ENCODE data around the gene PSKH1.

The PSKH1 gene

DNA sequence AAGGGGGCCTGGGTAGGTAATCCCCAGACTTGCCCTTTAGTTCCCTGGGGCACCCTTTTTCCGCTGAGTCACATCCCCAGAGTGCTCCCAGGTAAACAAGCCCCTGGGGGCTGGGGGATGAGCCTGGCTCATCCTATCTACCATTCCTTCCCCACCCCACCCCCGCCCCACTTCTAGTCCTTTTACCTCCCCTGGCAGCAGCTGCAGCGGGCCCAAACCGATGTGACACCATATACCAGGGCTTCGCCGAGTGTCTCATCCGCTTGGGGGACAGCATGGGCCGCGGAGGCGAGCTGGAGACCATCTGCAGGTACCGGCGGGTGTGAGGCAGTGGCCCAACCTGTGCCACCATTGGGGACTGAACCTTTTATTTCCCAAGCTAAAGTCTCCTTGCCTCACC lies 7.5 kb upstream of the PSKH1 start:
- no peaks in the 10 kb centered on the region for H3K79me2 ChIP-seq (ENCODE audit: control insufficient read depth, low read length)
- H3K4me1 ChIP-seq (ENCODE audit: control insufficient read depth, low read length), result no peaks in the 10 kb centered on the region
- no peak overlapping the region for H3K4me2 ChIP-seq (ENCODE audit: low read length)
- H3K9me3 ChIP-seq (ENCODE audit: control insufficient read depth, insufficient read depth, low read length), result no peaks in the 10 kb centered on the region
- H4K20me1 ChIP-seq (ENCODE audit: control insufficient read depth, insufficient read depth, low read depth, low read length), result no peaks in the 10 kb centered on the region
- H3K36me3 ChIP-seq (ENCODE audit: control insufficient read depth, low read length), result peaks cover 48% of the 10 kb centered on the region
- no peak overlapping the region for H3K4me3 ChIP-seq (ENCODE audit: low read length)
- TF ChIP-seq, protein P1, sequence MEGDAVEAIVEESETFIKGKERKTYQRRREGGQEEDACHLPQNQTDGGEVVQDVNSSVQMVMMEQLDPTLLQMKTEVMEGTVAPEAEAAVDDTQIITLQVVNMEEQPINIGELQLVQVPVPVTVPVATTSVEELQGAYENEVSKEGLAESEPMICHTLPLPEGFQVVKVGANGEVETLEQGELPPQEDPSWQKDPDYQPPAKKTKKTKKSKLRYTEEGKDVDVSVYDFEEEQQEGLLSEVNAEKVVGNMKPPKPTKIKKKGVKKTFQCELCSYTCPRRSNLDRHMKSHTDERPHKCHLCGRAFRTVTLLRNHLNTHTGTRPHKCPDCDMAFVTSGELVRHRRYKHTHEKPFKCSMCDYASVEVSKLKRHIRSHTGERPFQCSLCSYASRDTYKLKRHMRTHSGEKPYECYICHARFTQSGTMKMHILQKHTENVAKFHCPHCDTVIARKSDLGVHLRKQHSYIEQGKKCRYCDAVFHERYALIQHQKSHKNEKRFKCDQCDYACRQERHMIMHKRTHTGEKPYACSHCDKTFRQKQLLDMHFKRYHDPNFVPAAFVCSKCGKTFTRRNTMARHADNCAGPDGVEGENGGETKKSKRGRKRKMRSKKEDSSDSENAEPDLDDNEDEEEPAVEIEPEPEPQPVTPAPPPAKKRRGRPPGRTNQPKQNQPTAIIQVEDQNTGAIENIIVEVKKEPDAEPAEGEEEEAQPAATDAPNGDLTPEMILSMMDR (IDR thresholded peaks at IDR 0.05; ENCODE audit: low read depth, low read length, poor library complexity, severe bottlenecking), result no peak
- no peak for TF ChIP-seq EZH2phosphoT487 (IDR thresholded peaks at IDR 0.05; ENCODE audit: borderline replicate concordance, low read length)
- 0 out of 2 replicates have a peak, but pooled peaks cover 2% of the 10 kb centered on the region for H3F3A ChIP-seq (ENCODE audit: control insufficient read depth, insufficient read depth)
- no peaks in the 10 kb centered on the region for H3K27me3 ChIP-seq (ENCODE audit: control insufficient read depth, low read length)
- no peak overlapping the region for H3K27ac ChIP-seq (ENCODE audit: low read depth, low read length)
- H3K9me2 ChIP-seq (replicated peaks; ENCODE audit: control insufficient read depth, low read length), result no peaks in the 10 kb centered on the region

DNA sequence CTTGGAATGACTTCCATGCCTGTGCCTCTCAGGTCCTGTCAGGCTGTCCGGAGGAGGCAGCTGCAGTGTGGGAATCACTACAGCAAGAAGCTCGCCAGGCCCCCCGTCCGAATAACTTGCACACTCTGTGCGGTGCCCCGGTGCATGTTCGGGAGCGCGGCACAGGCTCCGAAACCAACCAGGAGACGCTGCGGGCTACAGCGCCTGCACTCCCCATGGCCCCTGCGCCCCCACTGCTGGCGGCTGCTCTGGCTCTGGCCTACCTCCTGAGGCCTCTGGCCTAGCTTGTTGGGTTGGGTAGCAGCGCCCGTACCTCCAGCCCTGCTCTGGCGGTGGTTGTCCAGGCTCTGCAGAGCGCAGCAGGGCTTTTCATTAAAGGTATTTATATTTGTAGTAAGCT lies 7.1 kb upstream of the PSKH1 start:
- Histone ChIP-seq H3K4me3 (ENCODE audit: low read length) (no peak overlapping the region), H3K4me1 (ENCODE audit: control insufficient read depth, low read length) (no peaks in the 10 kb centered on the region), H3K79me2 (ENCODE audit: control insufficient read depth, low read length) (no peaks in the 10 kb centered on the region), H3F3A (ENCODE audit: control insufficient read depth, insufficient read depth) (0 out of 2 replicates have a peak, but pooled peaks cover 2% of the 10 kb centered on the region), H3K27ac (ENCODE audit: low read depth, low read length) (no peak overlapping the region), H3K9me2 (replicated peaks; ENCODE audit: control insufficient read depth, low read length) (no peaks in the 10 kb centered on the region), H3K27me3 (ENCODE audit: control insufficient read depth, low read length) (no peaks in the 10 kb centered on the region), H3K36me3 (ENCODE audit: control insufficient read depth, low read length) (peaks cover 44% of the 10 kb centered on the region), H3K4me2 (ENCODE audit: low read length) (no peak overlapping the region), H3K9me3 (ENCODE audit: control insufficient read depth, insufficient read depth, low read length) (no peaks in the 10 kb centered on the region), H4K20me1 (ENCODE audit: control insufficient read depth, insufficient read depth, low read depth, low read length) (no peaks in the 10 kb centered on the region)
- TF ChIP-seq EZH2phosphoT487 (IDR thresholded peaks at IDR 0.05; ENCODE audit: borderline replicate concordance, low read length), result no peak

DNA sequence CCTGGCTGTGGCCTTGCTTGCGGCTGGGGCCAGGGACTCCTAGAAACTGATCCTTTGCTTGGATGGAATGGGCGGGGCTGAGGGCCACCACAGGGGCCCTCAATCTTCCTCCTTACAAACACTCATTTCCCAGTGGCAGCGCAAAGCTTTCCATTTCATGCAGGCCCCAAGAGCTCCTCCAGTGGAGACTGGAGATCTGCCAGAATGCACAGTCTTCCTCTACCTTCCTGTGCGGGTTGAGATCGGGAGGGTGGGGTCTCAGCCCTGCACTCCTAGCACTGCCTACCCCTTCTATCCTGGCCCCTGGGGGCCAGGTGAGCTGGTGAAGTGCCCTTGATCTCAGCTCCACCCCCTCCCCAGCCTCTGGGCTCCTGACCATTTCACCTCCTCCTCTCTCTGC lies 6.7 kb upstream of the PSKH1 start:
- Histone ChIP-seq H3F3A (ENCODE audit: control insufficient read depth, insufficient read depth) (0 out of 2 replicates have a peak, but pooled peaks cover 2% of the 10 kb centered on the region), H3K4me1 (ENCODE audit: control insufficient read depth, low read length) (no peaks in the 10 kb centered on the region), H3K36me3 (ENCODE audit: control insufficient read depth, low read length) (peaks cover 40% of the 10 kb centered on the region), H3K9me3 (ENCODE audit: control insufficient read depth, insufficient read depth, low read length) (no peaks in the 10 kb centered on the region), H3K27ac (ENCODE audit: low read depth, low read length) (no peak overlapping the region), H3K4me2 (ENCODE audit: low read length) (no peak overlapping the region), H4K20me1 (ENCODE audit: control insufficient read depth, insufficient read depth, low read depth, low read length) (no peaks in the 10 kb centered on the region), H3K27me3 (ENCODE audit: control insufficient read depth, low read length) (no peaks in the 10 kb centered on the region), H3K79me2 (ENCODE audit: control insufficient read depth, low read length) (no peaks in the 10 kb centered on the region), H3K4me3 (ENCODE audit: low read length) (no peak overlapping the region), H3K9me2 (replicated peaks; ENCODE audit: control insufficient read depth, low read length) (no peaks in the 10 kb centered on the region)
- TF ChIP-seq, protein P1 (IDR thresholded peaks at IDR 0.05; ENCODE audit: low read depth, low read length, poor library complexity, severe bottlenecking), result no peak
- TF ChIP-seq EZH2phosphoT487 (IDR thresholded peaks at IDR 0.05; ENCODE audit: borderline replicate concordance, low read length), result no peak

DNA sequence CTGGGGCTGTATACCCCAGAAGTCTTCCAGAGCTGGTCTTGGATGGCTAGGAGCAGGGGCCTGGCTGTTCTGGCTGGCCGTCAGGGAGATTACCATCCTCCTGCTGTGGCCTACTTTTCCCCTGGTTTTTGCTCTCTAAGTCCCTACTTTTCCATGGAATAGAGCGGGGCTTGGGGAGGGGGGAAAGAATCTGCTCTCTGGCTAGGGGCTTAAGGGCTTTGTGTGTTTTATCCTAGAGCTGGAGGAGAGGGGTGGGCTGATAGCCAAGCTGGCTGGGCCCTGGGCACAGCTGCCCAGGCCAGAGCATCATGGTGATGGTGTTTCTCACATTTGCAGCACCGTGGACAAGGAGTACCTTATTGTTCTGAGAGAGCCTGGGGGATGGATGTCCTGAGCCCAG lies 4.7 kb upstream of the PSKH1 start:
- TF ChIP-seq, protein P1 (IDR thresholded peaks at IDR 0.05; ENCODE audit: low read depth, low read length, poor library complexity, severe bottlenecking), result no peak
- no peak for TF ChIP-seq EZH2phosphoT487 (IDR thresholded peaks at IDR 0.05; ENCODE audit: borderline replicate concordance, low read length)

More for the DNA sequence above, 4.7 kb upstream of the PSKH1 start:
- H3K27ac ChIP-seq (ENCODE audit: low read depth, low read length), result no peak overlapping the region
- no peak overlapping the region for H3K4me3 ChIP-seq (ENCODE audit: low read length)
- peaks cover 21% of the 10 kb centered on the region for H3K36me3 ChIP-seq (ENCODE audit: control insufficient read depth, low read length)
- peaks cover 7% of the 10 kb centered on the region for H3K4me1 ChIP-seq (ENCODE audit: control insufficient read depth, low read length)
- no peaks in the 10 kb centered on the region for H3K27me3 ChIP-seq (ENCODE audit: control insufficient read depth, low read length)
- H3K4me2 ChIP-seq (ENCODE audit: low read length), result no peak overlapping the region
- H3K79me2 ChIP-seq (ENCODE audit: control insufficient read depth, low read length), result peaks cover 2% of the 10 kb centered on the region
- H3F3A ChIP-seq (ENCODE audit: control insufficient read depth, insufficient read depth), result 0 out of 2 replicates have a peak, but pooled peaks cover 2% of the 10 kb centered on the region
- no peaks in the 10 kb centered on the region for H3K9me2 ChIP-seq (replicated peaks; ENCODE audit: control insufficient read depth, low read length)
- H4K20me1 ChIP-seq (ENCODE audit: control insufficient read depth, insufficient read depth, low read depth, low read length), result no peaks in the 10 kb centered on the region
- no peaks in the 10 kb centered on the region for H3K9me3 ChIP-seq (ENCODE audit: control insufficient read depth, insufficient read depth, low read length)

Data from DOHH2 (cell line).